ENCODE data around the gene TCEA3.

Gene TCEA3

GRCh38 chr1:23358310-23358875 lies 66.2 kb downstream of the TCEA3 start:
- no peak overlapping the region for H3K9ac ChIP-seq (ENCODE audit: low read length)
- H3K9me2 ChIP-seq (replicated peaks; ENCODE audit: insufficient read depth, low read length) = no peaks in the 10 kb centered on the region
- no peaks in the 10 kb centered on the region for H3K9me3 ChIP-seq (replicated peaks; ENCODE audit: insufficient read depth, low read length)
- H3K4me2 ChIP-seq (ENCODE audit: low read depth, low read length) = no peak overlapping the region
- H3K4me3 ChIP-seq (ENCODE audit: low read length) = no peak overlapping the region
- H4K20me1 ChIP-seq (ENCODE audit: insufficient read depth, low read length) = no peaks in the 10 kb centered on the region
- H3K27ac ChIP-seq (ENCODE audit: low read length) = no peak overlapping the region
- no peaks in the 10 kb centered on the region for H3K4me1 ChIP-seq (ENCODE audit: low read length)
- H3F3A ChIP-seq (ENCODE audit: insufficient read depth, low read length) = no peaks in the 10 kb centered on the region
- H2AFZ ChIP-seq (ENCODE audit: low read length) = no peak overlapping the region
- DNase-seq = no peak
- H3K27me3 ChIP-seq (replicated peaks; ENCODE audit: insufficient read depth, low read length) = no peaks in the 10 kb centered on the region
- peaks cover 8% of the 10 kb centered on the region; the same call in 1 of the 2 replicates for H3K36me3 ChIP-seq (replicated peaks; ENCODE audit: insufficient read depth, low read length)
- TF ChIP-seq EZH2phosphoT487 (IDR thresholded peaks at IDR 0.05; ENCODE audit: low read length) (no peak), CTCF (IDR thresholded peaks at IDR 0.05; ENCODE audit: low read length) (no peak), EZH2 (optimal IDR thresholded peaks at IDR 0.05; ENCODE audit: low read depth, low read length) (no peak)
- no peaks in the 10 kb centered on the region for H3K79me2 ChIP-seq (ENCODE audit: low read length)

GRCh38 chr1:23357138-23357908 lies 67.2 kb downstream of the TCEA3 start:
- Histone ChIP-seq H3K27me3 (replicated peaks; ENCODE audit: insufficient read depth, low read length) (no peaks in the 10 kb centered on the region), H3F3A (ENCODE audit: insufficient read depth, low read length) (no peaks in the 10 kb centered on the region), H3K4me2 (ENCODE audit: low read depth, low read length) (no peak overlapping the region), H3K4me3 (ENCODE audit: low read length) (no peak overlapping the region), H3K9me3 (replicated peaks; ENCODE audit: insufficient read depth, low read length) (no peaks in the 10 kb centered on the region), H3K79me2 (ENCODE audit: low read length) (no peaks in the 10 kb centered on the region), H3K27ac (ENCODE audit: low read length) (no peak overlapping the region), H4K20me1 (ENCODE audit: insufficient read depth, low read length) (no peaks in the 10 kb centered on the region), H2AFZ (ENCODE audit: low read length) (no peak overlapping the region), H3K4me1 (ENCODE audit: low read length) (no peaks in the 10 kb centered on the region), H3K9me2 (replicated peaks; ENCODE audit: insufficient read depth, low read length) (no peaks in the 10 kb centered on the region), H3K9ac (ENCODE audit: low read length) (no peak overlapping the region), H3K36me3 (replicated peaks; ENCODE audit: insufficient read depth, low read length) (peaks cover under 1% of the 10 kb centered on the region; the same call in 1 of the 2 replicates)
- TF ChIP-seq EZH2phosphoT487 (IDR thresholded peaks at IDR 0.05; ENCODE audit: low read length) (no peak), EZH2 (optimal IDR thresholded peaks at IDR 0.05; ENCODE audit: low read depth, low read length) (no peak), CTCF (IDR thresholded peaks at IDR 0.05; ENCODE audit: low read length) (no peak)
- no peak for DNase-seq

GRCh38 chr1:23356471-23357137 lies 67.9 kb downstream of the TCEA3 start:
- Histone ChIP-seq H3K27ac (ENCODE audit: low read length) (no peak overlapping the region), H3K9me3 (replicated peaks; ENCODE audit: insufficient read depth, low read length) (no peaks in the 10 kb centered on the region), H3K4me2 (ENCODE audit: low read depth, low read length) (no peak overlapping the region), H3K27me3 (replicated peaks; ENCODE audit: insufficient read depth, low read length) (no peaks in the 10 kb centered on the region), H3K4me3 (ENCODE audit: low read length) (no peak overlapping the region), H3K4me1 (ENCODE audit: low read length) (no peaks in the 10 kb centered on the region), H4K20me1 (ENCODE audit: insufficient read depth, low read length) (no peaks in the 10 kb centered on the region), H3K9me2 (replicated peaks; ENCODE audit: insufficient read depth, low read length) (no peaks in the 10 kb centered on the region), H2AFZ (ENCODE audit: low read length) (no peak overlapping the region), H3K79me2 (ENCODE audit: low read length) (no peaks in the 10 kb centered on the region), H3K36me3 (replicated peaks; ENCODE audit: insufficient read depth, low read length) (no peaks in the 10 kb centered on the region), H3K9ac (ENCODE audit: low read length) (no peak overlapping the region), H3F3A (ENCODE audit: insufficient read depth, low read length) (no peaks in the 10 kb centered on the region)
- TF ChIP-seq CTCF (IDR thresholded peaks at IDR 0.05; ENCODE audit: low read length) = no peak
- TF ChIP-seq EZH2phosphoT487 (IDR thresholded peaks at IDR 0.05; ENCODE audit: low read length) = no peak
- no peak for TF ChIP-seq EZH2 (optimal IDR thresholded peaks at IDR 0.05; ENCODE audit: low read depth, low read length)
- DNase-seq = no peak
